GM12892 (cell line): ENCODE data around the gene TNFRSF13B.
"Not testable (repeated sequence)": the region's sequence is repeated elsewhere in the genome, so short reads cannot be mapped to it uniquely, and the experiment has no call there.

ENCODE experiments used
- DNase-seq: peaks from one replicate; pipeline ENCODE4 v3.0.0; 2011; ENCODE audit not compliant: insufficient read length
- FAIRE-seq: peaks from 2 replicates; lab custom pipeline; 2011; peaks lifted over from hg19 to GRCh38; lab: Jason Lieb, UNC
- POLR2A ChIP-seq: IDR thresholded peaks from 2 replicates; pipeline ENCODE4 v1.6.1; 2011; ENCODE audit warnings: low read depth, low read length, control low read depth
- POLR2AphosphoS5 ChIP-seq: IDR thresholded peaks from 2 replicates; pipeline ENCODE4 v1.6.1; 2011; ENCODE audit warnings: low read depth, low read length, control low read depth
- TAF1 ChIP-seq: IDR thresholded peaks from 2 replicates; pipeline ENCODE4 v1.6.1; 2011; ENCODE audit warnings: low read depth, mild to moderate bottlenecking, control low read depth, low read length, borderline replicate concordance

TNFRSF13B gene

GRCh38 chr17:16908273-16908672 is 63.6 kb downstream of the TNFRSF13B start:
- TF ChIP-seq POLR2A (no peak), POLR2AphosphoS5 (no peak), TAF1 (no peak)
- no peak for DNase-seq
- FAIRE-seq = no peak

DNA sequence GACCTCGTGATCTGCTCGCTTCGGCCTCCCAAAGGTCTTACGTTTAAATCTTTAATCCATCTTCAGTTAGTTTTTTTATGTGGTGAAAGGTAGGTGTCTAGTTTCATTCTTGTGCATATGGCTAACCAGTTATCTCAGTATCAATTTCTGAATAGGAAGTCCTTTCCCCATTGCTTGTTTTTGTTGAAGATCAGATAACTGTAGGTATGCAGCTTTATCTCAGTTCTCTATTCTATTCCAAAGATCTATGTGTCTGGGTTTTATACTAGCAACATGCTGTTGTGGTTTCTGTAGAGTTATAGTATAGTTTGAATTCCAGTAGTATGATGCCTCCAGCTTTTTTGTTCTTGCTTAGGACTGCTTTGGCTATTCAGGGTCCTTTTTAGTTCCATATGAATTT is 65.2 kb downstream of the TNFRSF13B start:
- TF ChIP-seq POLR2A = no peak
- no peak for TF ChIP-seq POLR2AphosphoS5
- no peak for TF ChIP-seq TAF1
- no peak for DNase-seq
- FAIRE-seq = no peak

DNA sequence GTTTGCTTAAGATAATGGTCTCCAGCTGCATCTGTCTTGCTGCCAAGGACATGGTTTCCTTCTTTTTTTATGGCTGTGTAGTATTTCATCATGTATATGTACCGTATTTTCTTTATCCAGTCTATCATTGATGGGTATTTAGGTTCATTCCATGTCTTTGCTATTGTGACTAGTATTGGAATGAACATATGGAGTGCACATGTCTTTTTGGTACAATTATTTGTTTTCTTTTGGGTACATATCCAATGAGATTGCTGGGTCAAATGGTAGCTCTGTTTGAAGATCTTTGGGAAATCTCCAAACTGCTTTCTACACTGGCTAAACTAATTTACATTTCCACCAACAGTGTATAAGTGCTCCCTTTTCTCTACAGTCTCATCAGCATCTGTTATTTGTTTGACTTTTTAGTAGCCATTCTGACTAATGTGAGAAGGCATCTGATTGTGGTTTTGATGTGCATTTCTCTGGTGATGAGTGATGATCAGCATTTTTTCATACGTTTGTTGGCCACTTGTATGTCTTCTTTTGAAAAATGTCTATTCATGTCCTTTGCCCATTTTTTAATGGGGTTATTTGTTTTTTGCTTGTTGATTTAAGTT is 66.2 kb downstream of the TNFRSF13B start:
- no peak for DNase-seq
- TF ChIP-seq TAF1 (no peak), POLR2A (no peak), POLR2AphosphoS5 (no peak)
- no peak for FAIRE-seq

DNA sequence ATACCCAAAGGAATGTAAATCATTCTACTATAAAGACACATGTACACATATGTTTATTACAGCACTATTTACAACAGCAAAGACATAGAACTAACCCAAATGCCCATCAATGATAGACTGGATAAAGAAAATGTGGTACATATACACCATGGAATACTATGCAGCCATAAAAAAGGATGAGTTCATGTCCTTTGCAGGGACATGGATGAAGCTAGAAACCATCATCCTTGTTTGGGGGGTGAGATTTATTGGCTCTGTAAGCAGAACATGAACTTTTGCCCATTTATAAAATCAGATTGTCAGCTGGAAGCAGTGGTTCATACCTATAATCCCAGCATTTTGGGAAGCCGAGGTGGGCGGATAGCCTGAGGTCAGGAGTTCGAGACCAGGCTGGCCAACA is 68.8 kb downstream of the TNFRSF13B start:
- FAIRE-seq = not testable (repeated sequence)

DNA sequence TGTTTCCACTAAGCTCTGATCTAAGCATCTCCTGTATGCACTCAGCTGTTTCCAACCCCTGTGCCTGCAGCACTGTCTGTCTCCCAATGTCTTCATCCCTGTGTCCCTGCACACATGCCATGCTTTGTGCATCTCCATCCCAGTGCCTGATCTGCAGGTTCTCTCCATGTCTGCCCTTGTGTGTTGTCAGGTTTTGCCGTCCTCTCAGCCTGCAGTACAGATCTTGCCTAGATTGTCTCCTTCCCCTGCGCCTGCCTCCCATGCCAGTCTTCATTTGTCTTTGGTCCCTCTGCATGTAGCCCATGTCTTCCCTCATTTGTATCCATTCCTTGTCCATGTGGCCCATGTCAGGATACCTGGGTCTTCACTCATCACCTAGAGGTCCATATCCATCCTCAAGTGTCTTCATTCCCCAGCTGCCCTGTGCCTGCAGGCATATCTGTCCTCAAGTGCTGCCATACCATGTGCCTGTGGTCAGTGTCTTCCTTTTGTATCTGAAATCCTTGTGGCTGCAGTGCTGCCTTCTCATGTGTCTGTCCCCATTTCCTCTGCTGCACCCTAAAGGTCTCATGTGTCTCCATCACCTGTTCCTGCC is 71.5 kb downstream of the TNFRSF13B start:
- DNase-seq = no peak
- TF ChIP-seq POLR2AphosphoS5 (no peak), TAF1 (no peak), POLR2A (no peak)
- no peak for FAIRE-seq

More for the DNA sequence above, 68.8 kb downstream of the TNFRSF13B start:
- not testable (repeated sequence) for DNase-seq

- FAIRE-seq = not testable (repeated sequence)
Observed at GRCh38 chr17:16897211-16897896, 74.6 kb downstream of the TNFRSF13B start.

DNA sequence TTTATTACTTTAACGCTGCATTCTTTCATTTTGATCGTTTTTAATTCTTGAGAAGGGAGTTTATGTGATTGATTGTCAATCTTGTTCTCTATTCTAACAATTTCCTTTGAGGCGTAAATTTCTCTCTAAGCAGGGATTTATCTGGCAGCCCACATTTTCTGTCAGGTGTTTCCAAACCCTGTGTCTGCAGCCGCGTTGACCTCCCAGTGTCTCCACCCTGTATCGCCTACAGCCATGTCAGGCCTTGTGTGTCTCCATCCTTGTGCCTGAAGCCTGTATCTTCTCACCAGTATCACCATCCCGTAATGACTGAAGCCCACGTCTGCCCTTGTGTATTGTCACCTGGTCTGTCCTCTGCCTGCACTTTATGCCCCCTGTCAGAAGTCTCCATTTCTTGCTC is 75.7 kb downstream of the TNFRSF13B start:
- DNase-seq, FAIRE-seq: not testable (repeated sequence)

More at GRCh38 chr17:16897211-16897896, 74.6 kb downstream of the TNFRSF13B start:
- not testable (repeated sequence) for DNase-seq

DNA sequence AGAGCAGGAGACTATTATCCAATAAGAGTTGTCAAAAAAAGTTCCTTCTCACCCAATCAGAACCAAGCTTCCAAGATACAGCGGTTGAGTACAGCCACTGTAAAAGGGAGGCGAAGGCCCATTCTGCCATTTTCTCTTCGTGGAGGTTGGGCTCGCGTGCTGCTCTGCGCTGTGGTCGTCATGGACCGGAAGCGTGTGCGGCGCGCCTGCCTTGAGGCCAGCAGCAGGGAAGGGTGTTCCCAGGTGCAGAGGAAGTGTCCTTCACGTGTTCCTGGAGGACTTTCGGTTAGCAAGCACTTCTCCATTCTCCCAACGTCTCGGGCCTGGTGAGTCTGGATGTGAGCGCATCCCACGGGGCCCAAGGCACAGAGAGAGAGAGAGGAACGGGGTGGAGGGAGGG is 78.4 kb downstream of the TNFRSF13B start:
- DNase-seq, FAIRE-seq: not testable (repeated sequence)

- not testable (repeated sequence) for FAIRE-seq, DNase-seq
Observed at GRCh38 chr17:16892876-16893454, 79.0 kb downstream of the TNFRSF13B start.

DNA sequence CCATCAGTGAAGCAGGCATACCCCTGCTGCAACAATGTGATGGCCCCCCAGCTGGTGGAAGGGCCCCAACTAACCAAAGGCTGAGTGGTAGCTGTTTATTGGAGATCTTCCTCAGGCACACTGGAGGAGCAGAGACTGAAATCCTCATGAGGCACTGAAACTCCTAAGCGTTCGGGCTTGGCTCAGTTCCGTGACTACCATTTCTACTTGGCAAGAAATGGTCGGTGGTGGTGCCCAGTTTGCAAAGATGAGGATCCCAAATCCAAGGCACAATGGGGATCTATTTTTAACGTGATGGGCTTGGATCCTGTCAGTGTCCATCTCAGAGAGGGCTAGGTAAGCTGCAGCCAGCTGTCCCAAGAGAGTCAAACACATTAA is 82.8 kb downstream of the TNFRSF13B start:
- TF ChIP-seq TAF1 (no peak), POLR2AphosphoS5 (no peak), POLR2A (no peak)
- DNase-seq (no peak), FAIRE-seq (no peak)
